Stimulated activated CD8-positive, alpha-beta memory T cell treated with anti-CD3 and anti-CD28 coated beads, Interleukin-4, amount 100 ng/mL, for 24 hours (primary cell): ENCODE results near the gene MTHFD2L.

Experiments
- DNase-seq: peaks from one replicate; pipeline ENCODE4 v3.0.0-alpha.2; 2020; ENCODE audit warnings: low read depth

The MTHFD2L gene

GRCh38 chr4:74252933-74253332 is 95.0 kb downstream of the MTHFD2L start:
- no peak for DNase-seq

- DNase-seq = no peak
Measured at GRCh38 chr4:74254386-74254785, 96.5 kb downstream of the MTHFD2L start.

GRCh38 chr4:74255096-74255495 is 97.2 kb downstream of the MTHFD2L start:
- no peak for DNase-seq

GRCh38 chr4:74258963-74259362 is 101.0 kb downstream of the MTHFD2L start:
- DNase-seq = no peak

GRCh38 chr4:74260036-74260435 is 102.1 kb downstream of the MTHFD2L start:
- no peak for DNase-seq

GRCh38 chr4:74262522-74262921 is 104.6 kb downstream of the MTHFD2L start:
- DNase-seq = no peak

- no peak for DNase-seq
Measured at GRCh38 chr4:74263551-74263950, 105.6 kb downstream of the MTHFD2L start.

GRCh38 chr4:74266081-74266480 is 108.2 kb downstream of the MTHFD2L start:
- no peak for DNase-seq

GRCh38 chr4:74267998-74268606 is 110.2 kb downstream of the MTHFD2L start:
- no peak for DNase-seq

GRCh38 chr4:74268643-74269042 is 110.7 kb downstream of the MTHFD2L start:
- DNase-seq = no peak

GRCh38 chr4:74278490-74278889 is 120.6 kb downstream of the MTHFD2L start:
- DNase-seq = no peak

- no peak for DNase-seq
Measured at GRCh38 chr4:74279716-74280115, 121.8 kb downstream of the MTHFD2L start.

GRCh38 chr4:74282926-74283325 is 125.0 kb downstream of the MTHFD2L start:
- no peak for DNase-seq

- DNase-seq = no peak
Measured at GRCh38 chr4:74283614-74284013, 125.7 kb downstream of the MTHFD2L start.

GRCh38 chr4:74284053-74284452 is 126.1 kb downstream of the MTHFD2L start:
- DNase-seq = no peak

- DNase-seq = no peak
Measured at GRCh38 chr4:74287164-74287563, 129.2 kb downstream of the MTHFD2L start.

GRCh38 chr4:74287791-74288190 is 129.9 kb downstream of the MTHFD2L start:
- no peak for DNase-seq

- DNase-seq = no peak
Measured at GRCh38 chr4:74291471-74291870, 133.6 kb downstream of the MTHFD2L start.

- DNase-seq = no peak
Measured at GRCh38 chr4:74292111-74292870, 134.4 kb downstream of the MTHFD2L start.

- DNase-seq = no peak
Measured at GRCh38 chr4:74293558-74293957, 135.6 kb downstream of the MTHFD2L start.

GRCh38 chr4:74294681-74295080 is 136.8 kb downstream of the MTHFD2L start:
- DNase-seq = no peak

- no peak for DNase-seq
Measured at GRCh38 chr4:74297539-74297938, 139.6 kb downstream of the MTHFD2L start.

- DNase-seq = no peak
Measured at GRCh38 chr4:74304095-74304625, 146.2 kb downstream of the MTHFD2L start.

GRCh38 chr4:74305000-74305399 is 147.1 kb downstream of the MTHFD2L start:
- DNase-seq = no peak
